Keratinocyte (primary cell): Measurements from ENCODE around the gene PKHD1. TPM values are rescaled to one million over a fixed set of nuclear protein-coding genes. Genes with fewer than 3 reads are reported as not detected.

Source experiments
- DNase-seq: peaks from one replicate; pipeline ENCODE4 v3.0.0-alpha.2; 2011; ENCODE audit warnings: low read depth, missing footprints, low spot score
- FAIRE-seq: peaks from 2 replicates; lab custom pipeline; 2011; peaks lifted over from hg19 to GRCh38; lab: Jason Lieb, UNC
- H2AFZ ChIP-seq: 2 replicates; pipeline ENCODE4 v1.6.0; 2012; ENCODE audit warnings: low read length, control low read depth, inconsistent platforms; ENCODE audit not compliant: control insufficient read depth
- H3K27ac ChIP-seq: 2 replicates; pipeline ENCODE4 v1.5.1; 2011; ENCODE audit warnings: low read length; ENCODE audit not compliant: control insufficient read depth, insufficient read depth
- H3K27me3 ChIP-seq: 3 replicates; pipeline ENCODE4 v1.6.0; 2011; ENCODE audit warnings: low read length; ENCODE audit not compliant: control insufficient read depth, insufficient read depth; ENCODE audit errors: extremely low read depth
- H3K36me3 ChIP-seq, 2 experiments: 2 replicates in 1 of 2; 3 replicates in 1 of 2; pipeline ENCODE4 v1.5.1; 2011; ENCODE audit warnings: low read length in 2 of 2, mild to moderate bottlenecking in 1 of 2; ENCODE audit not compliant: control insufficient read depth in 2 of 2, insufficient read depth in 2 of 2; ENCODE audit errors: extremely low read depth in 1 of 2
- H3K4me1 ChIP-seq: 3 replicates; pipeline ENCODE4 v1.5.1; 2011; ENCODE audit warnings: low read length; ENCODE audit not compliant: control insufficient read depth, insufficient read depth; ENCODE audit errors: extremely low read depth
- H3K4me2 ChIP-seq: 3 replicates; pipeline ENCODE4 v1.6.0; 2011; ENCODE audit warnings: low read depth, low read length; ENCODE audit not compliant: control insufficient read depth, insufficient read depth; ENCODE audit errors: extremely low read depth
- H3K4me3 ChIP-seq, 3 experiments: fragments of 200-600 bp in 1 of 3; sonication (generic) in 1 of 3; 2 replicates in 2 of 3; 3 replicates in 1 of 3; pipeline ENCODE4 v1.5.1; 2011 to 2016; ENCODE audit warnings: low read length in 3 of 3, mild to moderate bottlenecking in 3 of 3, control low read depth in 2 of 3, inconsistent platforms in 1 of 3, low read depth in 1 of 3, mixed read lengths in 1 of 3, mixed run types in 1 of 3, moderate library complexity in 1 of 3; ENCODE audit not compliant: control insufficient read depth in 2 of 3, insufficient read depth in 2 of 3; ENCODE audit errors: extremely low read depth in 1 of 3
- H3K79me2 ChIP-seq: 2 replicates; pipeline ENCODE4 v1.6.0; 2012; ENCODE audit warnings: low read length; ENCODE audit not compliant: control insufficient read depth, insufficient read depth
- H3K9ac ChIP-seq: 3 replicates; pipeline ENCODE4 v1.6.0; 2011; ENCODE audit warnings: low read length; ENCODE audit not compliant: control insufficient read depth, insufficient read depth; ENCODE audit errors: extremely low read depth
- H3K9me1 ChIP-seq: 3 replicates; pipeline ENCODE4 v1.6.0; 2011; ENCODE audit warnings: low read length; ENCODE audit not compliant: control insufficient read depth, insufficient read depth; ENCODE audit errors: extremely low read depth
- H3K9me3 ChIP-seq: 2 replicates; pipeline ENCODE4 v1.5.1; 2012; ENCODE audit warnings: low read depth, low read length; ENCODE audit not compliant: control insufficient read depth
- H4K20me1 ChIP-seq: 3 replicates; pipeline ENCODE4 v1.6.0; 2011; ENCODE audit warnings: low read length; ENCODE audit not compliant: control insufficient read depth, insufficient read depth; ENCODE audit errors: extremely low read depth
- EZH2 ChIP-seq: IDR thresholded peaks from one replicate; pipeline ENCODE4 v1.6.1; 2012; ENCODE audit warnings: inconsistent platforms, mild to moderate bottlenecking, low read length, moderate library complexity
- dilution Hi-C: fragments of 300-500 bp; cut with MboI; formaldehyde crosslinking; loops from one replicate; pipeline ENCODE4 v1.7.0; 2020; ENCODE audit warnings: low sequenced_read_pairs; ENCODE audit not compliant: extremely low pct_ligation_motif_present
- polyA plus RNA-seq, 5 experiments: library from polyadenylated mRNA; depleted of rRNA in 3 of 5; stranded (reverse) in 3 of 5; stranded (forward) in 1 of 5; unstranded in 1 of 5; fragments of >200 nt; gene quantifications; 1 replicate in 1 of 5; 2 replicates in 3 of 5; 3 replicates in 1 of 5; pipeline versions ENCODE4 v1.2.1 to v1.2.3, GENCODE V29; 2011 to 2012; ENCODE audit warnings: missing spikeins in 2 of 5, low read depth in 1 of 5, low replicate concordance in 1 of 5
- TF ChIP-seq, protein P1 (sequence below), 3 experiments: IDR thresholded peaks in 1 of 3; conservative IDR thresholded peaks in 1 of 3; optimal IDR thresholded peaks in 1 of 3; 2 replicates in 2 of 3; 3 replicates in 1 of 3; pipeline versions ENCODE3 to v1.5.1; 2011; ENCODE audit warnings: low read length in 3 of 3, mild to moderate bottlenecking in 3 of 3, moderate library complexity in 2 of 3, control low read depth in 1 of 3, inconsistent platforms in 1 of 3; ENCODE audit not compliant: insufficient read depth in 2 of 3; ENCODE audit errors: extremely low read depth in 1 of 3

The PKHD1 gene
- polyA plus RNA-seq, 1 donor (not counting 4 experiments of a cell fraction or from before 2014, with no cell fraction given), result under 0.01 TPM

DNA sequence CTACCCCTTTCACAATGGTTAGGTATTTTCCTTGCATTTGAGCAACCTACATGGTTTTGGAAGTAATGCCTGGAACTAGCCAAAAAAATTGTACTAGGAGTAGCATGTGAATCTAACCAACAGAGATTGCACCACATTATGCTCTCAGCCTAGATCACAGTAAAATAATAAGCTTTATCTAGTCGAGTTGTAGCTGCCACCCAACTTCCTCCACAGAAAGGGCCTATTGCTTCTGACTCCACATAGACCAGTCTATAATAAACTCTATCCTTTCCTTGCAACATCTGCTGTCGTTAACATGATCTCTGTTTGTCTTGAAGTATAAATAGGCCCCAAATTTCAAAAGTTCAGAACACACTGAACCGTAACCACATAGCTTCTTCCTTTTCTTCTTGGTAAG lies 375.5 kb downstream of the PKHD1 start:
- no peak for FAIRE-seq
- H4K20me1 ChIP-seq, result no peaks in the 10 kb centered on the region
- H3K4me2 ChIP-seq, result no peak overlapping the region
- no peaks in the 10 kb centered on the region for H3K9me1 ChIP-seq
- DNase-seq, result no peak
- H3K9me3 ChIP-seq, result no peaks in the 10 kb centered on the region
- no peak overlapping the region for H3K9ac ChIP-seq
- H3K36me3 ChIP-seq, result no peaks in the 10 kb centered on the region
- no peak overlapping the region for H3K27ac ChIP-seq
- H3K4me3 ChIP-seq, result no peak overlapping the region
- H3K4me1 ChIP-seq, result no peaks in the 10 kb centered on the region
- no peaks in the 10 kb centered on the region for H3K27me3 ChIP-seq
- dilution Hi-C loops, result no loop called here
- no peaks in the 10 kb centered on the region for H3K79me2 ChIP-seq
- no peak for TF ChIP-seq EZH2
- TF ChIP-seq, protein P1, sequence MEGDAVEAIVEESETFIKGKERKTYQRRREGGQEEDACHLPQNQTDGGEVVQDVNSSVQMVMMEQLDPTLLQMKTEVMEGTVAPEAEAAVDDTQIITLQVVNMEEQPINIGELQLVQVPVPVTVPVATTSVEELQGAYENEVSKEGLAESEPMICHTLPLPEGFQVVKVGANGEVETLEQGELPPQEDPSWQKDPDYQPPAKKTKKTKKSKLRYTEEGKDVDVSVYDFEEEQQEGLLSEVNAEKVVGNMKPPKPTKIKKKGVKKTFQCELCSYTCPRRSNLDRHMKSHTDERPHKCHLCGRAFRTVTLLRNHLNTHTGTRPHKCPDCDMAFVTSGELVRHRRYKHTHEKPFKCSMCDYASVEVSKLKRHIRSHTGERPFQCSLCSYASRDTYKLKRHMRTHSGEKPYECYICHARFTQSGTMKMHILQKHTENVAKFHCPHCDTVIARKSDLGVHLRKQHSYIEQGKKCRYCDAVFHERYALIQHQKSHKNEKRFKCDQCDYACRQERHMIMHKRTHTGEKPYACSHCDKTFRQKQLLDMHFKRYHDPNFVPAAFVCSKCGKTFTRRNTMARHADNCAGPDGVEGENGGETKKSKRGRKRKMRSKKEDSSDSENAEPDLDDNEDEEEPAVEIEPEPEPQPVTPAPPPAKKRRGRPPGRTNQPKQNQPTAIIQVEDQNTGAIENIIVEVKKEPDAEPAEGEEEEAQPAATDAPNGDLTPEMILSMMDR (optimal IDR thresholded peaks at IDR 0.05 in 1 of 3, IDR thresholded peaks at IDR 0.05 in 1 of 3, conservative IDR thresholded peaks at IDR 0.05 in 1 of 3; ENCODE audit: extremely low read depth in 1 of 3, insufficient read depth in 2 of 3, low read length in 3 of 3), result no peak
- H2AFZ ChIP-seq, result no peak overlapping the region

DNA sequence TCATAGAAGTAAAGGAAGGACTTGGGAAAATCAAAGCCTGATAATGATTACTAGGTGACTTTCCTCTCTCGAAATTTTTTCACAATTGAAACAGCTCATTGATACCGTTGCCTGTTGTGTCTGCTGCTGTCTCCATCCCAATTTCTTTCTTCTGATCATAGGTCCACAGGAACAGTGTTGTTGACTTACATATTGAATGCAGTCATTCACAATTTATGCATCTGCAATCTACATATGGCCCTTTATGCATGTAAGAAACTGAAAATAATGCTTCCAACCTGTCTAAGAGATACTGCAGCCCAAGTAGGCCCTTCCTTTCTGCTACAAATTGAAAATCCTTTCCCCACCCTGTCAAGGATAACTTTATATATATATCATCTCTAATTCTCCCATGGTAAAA lies 381.3 kb downstream of the PKHD1 start:
- FAIRE-seq (no peak), DNase-seq (no peak)
- H3K9me1 ChIP-seq, result no peaks in the 10 kb centered on the region
- H3K4me3 ChIP-seq, result no peak overlapping the region
- H2AFZ ChIP-seq, result no peak overlapping the region
- H3K4me2 ChIP-seq, result no peak overlapping the region
- no peaks in the 10 kb centered on the region for H3K36me3 ChIP-seq
- no peak overlapping the region for H3K27ac ChIP-seq
- H3K9ac ChIP-seq, result no peak overlapping the region
- H3K4me1 ChIP-seq, result no peaks in the 10 kb centered on the region
- H3K79me2 ChIP-seq, result no peaks in the 10 kb centered on the region
- H3K9me3 ChIP-seq, result no peaks in the 10 kb centered on the region
- TF ChIP-seq, protein P1 (optimal IDR thresholded peaks at IDR 0.05 in 1 of 3, IDR thresholded peaks at IDR 0.05 in 1 of 3, conservative IDR thresholded peaks at IDR 0.05 in 1 of 3; ENCODE audit: extremely low read depth in 1 of 3, insufficient read depth in 2 of 3, low read length in 3 of 3), result no peak
- no peak for TF ChIP-seq EZH2
- no peaks in the 10 kb centered on the region for H3K27me3 ChIP-seq
- H4K20me1 ChIP-seq, result no peaks in the 10 kb centered on the region
- dilution Hi-C loops, result no loop called here
